Measurements from ENCODE around the gene GTF2B. TPM values are rescaled to one million over a fixed set of nuclear protein-coding genes. Genes with fewer than 3 reads are reported as not detected.
A peak's percentile ranks its signal among the peaks of the same experiment; 100 is the strongest.
"Not testable (repeated sequence)": the region's sequence is repeated elsewhere in the genome, so short reads cannot be mapped to it uniquely, and the experiment has no call there.

The GTF2B gene
- 10 to 100 TPM; 38.3 to 56.0 (median 44.7) TPM for polyA plus RNA-seq (ENCODE audit: insufficient read length in 4 of 4)

GRCh38 chr1:88891318-88891950, at the start of gene GTF2B:
Gene GTF2B (minus strand): TSS chr1:88891567. CDS start chr1:88891499, 68 bp downstream.
- peak; percentile 86 to 93 (median 90) for DNase-seq (ENCODE audit: low read depth in 4 of 4, low spot score in 2 of 4)

GRCh38 chr1:88938528-88938927, 47.2 kb upstream of the GTF2B start:
- not testable (repeated sequence) for DNase-seq (ENCODE audit: low read depth in 4 of 4, low spot score in 2 of 4)

- DNase-seq (ENCODE audit: low read depth in 4 of 4, low spot score in 2 of 4): no peak
Measured at GRCh38 chr1:88936760-88937342, 45.5 kb upstream of the GTF2B start.

GRCh38 chr1:88936223-88936523, 44.8 kb upstream of the GTF2B start:
- DNase-seq (ENCODE audit: low read depth in 4 of 4, low spot score in 2 of 4): no peak

- DNase-seq (ENCODE audit: low read depth in 4 of 4, low spot score in 2 of 4): peak in 1 of 4 donors; percentile 11
Measured at GRCh38 chr1:88935522-88936222, 44.3 kb upstream of the GTF2B start.

GRCh38 chr1:88930176-88930575, 38.8 kb upstream of the GTF2B start:
- not testable (repeated sequence) for DNase-seq (ENCODE audit: low read depth in 4 of 4, low spot score in 2 of 4)

- no peak for DNase-seq (ENCODE audit: low read depth in 4 of 4, low spot score in 2 of 4)
Measured at GRCh38 chr1:88923224-88923623, 31.9 kb upstream of the GTF2B start.

- DNase-seq (ENCODE audit: low read depth in 4 of 4, low spot score in 2 of 4): no peak
Measured at GRCh38 chr1:88922214-88922613, 30.8 kb upstream of the GTF2B start.

GRCh38 chr1:88920845-88921244, 29.5 kb upstream of the GTF2B start:
- DNase-seq (ENCODE audit: low read depth in 4 of 4, low spot score in 2 of 4): no peak

- DNase-seq (ENCODE audit: low read depth in 4 of 4, low spot score in 2 of 4): no peak
Measured at GRCh38 chr1:88917321-88918025, 26.1 kb upstream of the GTF2B start.

- no peak for DNase-seq (ENCODE audit: low read depth in 4 of 4, low spot score in 2 of 4)
Measured at GRCh38 chr1:88916883-88917282, 25.5 kb upstream of the GTF2B start.

GRCh38 chr1:88911800-88912199, 20.4 kb upstream of the GTF2B start:
- DNase-seq (ENCODE audit: low read depth in 4 of 4, low spot score in 2 of 4): not testable (repeated sequence)

GRCh38 chr1:88911161-88911560, 19.8 kb upstream of the GTF2B start:
- DNase-seq (ENCODE audit: low read depth in 4 of 4, low spot score in 2 of 4): no peak

- no peak for DNase-seq (ENCODE audit: low read depth in 4 of 4, low spot score in 2 of 4)
Measured at GRCh38 chr1:88910401-88910800, 19.0 kb upstream of the GTF2B start.

GRCh38 chr1:88900883-88901282, 9.5 kb upstream of the GTF2B start:
- no peak for DNase-seq (ENCODE audit: low read depth in 4 of 4, low spot score in 2 of 4)

GRCh38 chr1:88897070-88897730, 5.8 kb upstream of the GTF2B start:
- DNase-seq (ENCODE audit: low read depth in 4 of 4, low spot score in 2 of 4): no peak

GRCh38 chr1:88892357-88892877, 1.1 kb upstream of the GTF2B start:
- no peak for DNase-seq (ENCODE audit: low read depth in 4 of 4, low spot score in 2 of 4)

- no peak for DNase-seq (ENCODE audit: low read depth in 4 of 4, low spot score in 2 of 4)
Measured at GRCh38 chr1:88891951-88892340, 579 bp upstream of the GTF2B start.

GRCh38 chr1:88890791-88891317, 513 bp downstream of the GTF2B start:
- peak in 1 of 4 donors; percentile 25 for DNase-seq (ENCODE audit: low read depth in 4 of 4, low spot score in 2 of 4)

- no peak for DNase-seq (ENCODE audit: low read depth in 4 of 4, low spot score in 2 of 4)
Measured at GRCh38 chr1:88890131-88890530, 1.2 kb downstream of the GTF2B start.

All from left renal cortex interstitium (tissue), 4 donors.